Smooth muscle cell (in vitro differentiated cells): ENCODE results near the gene MAD2L2. TPM values are rescaled to one million over a fixed set of nuclear protein-coding genes. Genes with fewer than 3 reads are reported as not detected.

Experiments
- DNase-seq: peaks from one replicate; lab custom pipeline; 2025; ENCODE audit not compliant: unreplicated experiment; lab: John Stamatoyannopoulos, UW
- H2AFZ ChIP-seq: fragments of 200-600 bp; sonication (generic); 2 replicates; pipeline ENCODE4 v1.6.0; 2016; ENCODE audit warnings: antibody characterized with exemption, low read depth, mild to moderate bottlenecking
- H3F3A ChIP-seq: fragments of 200-600 bp; sonication (generic); 2 replicates; pipeline ENCODE4 v1.6.0; 2017; ENCODE audit warnings: antibody characterized with exemption, low read depth
- H3K27ac ChIP-seq: fragments of 200-600 bp; sonication (generic); 2 replicates; pipeline ENCODE4 v1.5.1; 2016; ENCODE audit warnings: low read depth, mild to moderate bottlenecking
- H3K27me3 ChIP-seq: fragments of 200-600 bp; sonication (generic); 2 replicates; pipeline ENCODE4 v1.6.1; 2016; ENCODE audit warnings: low read depth, mild to moderate bottlenecking
- H3K36me3 ChIP-seq: fragments of 200-600 bp; sonication (generic); 2 replicates; pipeline ENCODE4 v1.5.1; 2016; ENCODE audit warnings: low read depth
- H3K4me1 ChIP-seq: fragments of 200-600 bp; sonication (generic); 2 replicates; pipeline ENCODE4 v1.5.1; 2016; ENCODE audit warnings: low read depth
- H3K4me2 ChIP-seq: fragments of 200-600 bp; sonication (generic); 2 replicates; pipeline ENCODE4 v1.6.0; 2016; ENCODE audit warnings: mild to moderate bottlenecking
- H3K4me3 ChIP-seq: fragments of 200-600 bp; sonication (generic); 2 replicates; pipeline ENCODE4 v1.5.1; 2016; ENCODE audit warnings: mild to moderate bottlenecking
- H3K79me2 ChIP-seq: fragments of 200-600 bp; sonication (generic); 2 replicates; pipeline ENCODE4 v1.6.0; 2016; ENCODE audit warnings: low read depth, mild to moderate bottlenecking
- H3K9ac ChIP-seq: fragments of 200-600 bp; sonication (generic); 2 replicates; pipeline ENCODE4 v1.6.0; 2016; ENCODE audit warnings: low read depth
- H3K9me3 ChIP-seq: fragments of 200-600 bp; sonication (generic); replicated peaks from 2 replicates; pipeline ENCODE4 v1.5.1; 2016; ENCODE audit warnings: low read depth
- H4K20me1 ChIP-seq: fragments of 200-600 bp; sonication (generic); 2 replicates; pipeline ENCODE4 v1.6.0; 2016; ENCODE audit warnings: low read depth
- CTCF ChIP-seq: fragments of 200-600 bp; sonication (generic); IDR thresholded peaks from 2 replicates; pipeline ENCODE4 v1.5.1; 2017; ENCODE audit warnings: borderline replicate concordance, mild to moderate bottlenecking, antibody characterized with exemption; ENCODE audit not compliant: insufficient read depth, poor library complexity, severe bottlenecking
- WGBS: methylation state at CpG from one replicate; pipeline ENCODE4 v1.1.7; 2016; ENCODE audit warnings: low lambda C conversion rate; 5-methylcytosine and 5-hydroxymethylcytosine counted together
- polyA plus RNA-seq: library from polyadenylated mRNA; unstranded; fragments of >200 nt; fragmentation: Nextera tagmentation; extraction: Ambion mirVana; gene quantifications from 2 replicates; pipeline ENCODE4 v1.2.1, GENCODE V29; 2016
- total RNA-seq: library from RNA; depleted of rRNA; stranded (reverse); fragments of >200 nt; gene quantifications from 2 replicates; pipeline ENCODE4 v1.2.3, GENCODE V29; 2014

The MAD2L2 gene
- total and polyA plus RNA-seq, 2 experiments from 2014 or later = 46.0 to 87.4 TPM

GRCh38 chr1:11684070-11684469 lies 3.1 kb upstream of the MAD2L2 start:
- Histone ChIP-seq H3K27me3 (no peaks in the 10 kb centered on the region), H3K9me3 (no peaks in the 10 kb centered on the region), H3K9ac (no peak overlapping the region), H3K4me1 (peaks cover 14% of the 10 kb centered on the region), H4K20me1 (no peaks in the 10 kb centered on the region), H3K4me2 (no peak overlapping the region), H3K27ac (no peak overlapping the region), H3K36me3 (no peaks in the 10 kb centered on the region), H3K79me2 (no peaks in the 10 kb centered on the region), H2AFZ (no peak overlapping the region), H3F3A (no peaks in the 10 kb centered on the region), H3K4me3 (no peak overlapping the region)
- DNase-seq = no peak
- 72% methylated on average over 7 of the region's 7 CpGs for WGBS
- no peak for TF ChIP-seq CTCF

- Histone ChIP-seq H2AFZ (no peak overlapping the region), H3K4me1 (peaks cover 14% of the 10 kb centered on the region), H3K27me3 (no peaks in the 10 kb centered on the region), H3K79me2 (no peaks in the 10 kb centered on the region), H3K9me3 (no peaks in the 10 kb centered on the region), H3F3A (no peaks in the 10 kb centered on the region), H3K4me3 (no peak overlapping the region), H3K27ac (no peak overlapping the region), H3K9ac (no peak overlapping the region), H4K20me1 (no peaks in the 10 kb centered on the region), H3K4me2 (no peak overlapping the region), H3K36me3 (no peaks in the 10 kb centered on the region)
- WGBS = 9% methylated on average over 1 of the region's 1 CpG
- DNase-seq = no peak
- TF ChIP-seq CTCF = no peak
Observed at GRCh38 chr1:11682799-11683198, 1.9 kb upstream of the MAD2L2 start.

GRCh38 chr1:11682287-11682771 lies 1.4 kb upstream of the MAD2L2 start:
- WGBS = 15% methylated on average over 7 of the region's 7 CpGs
- Histone ChIP-seq H3K27ac (no peak overlapping the region), H4K20me1 (no peaks in the 10 kb centered on the region), H3K36me3 (no peaks in the 10 kb centered on the region), H3F3A (no peaks in the 10 kb centered on the region), H3K4me3 (no peak overlapping the region), H2AFZ (peak overlapping the region; percentile 94), H3K9ac (no peak overlapping the region), H3K27me3 (no peaks in the 10 kb centered on the region), H3K4me1 (peaks cover 14% of the 10 kb centered on the region), H3K79me2 (no peaks in the 10 kb centered on the region), H3K4me2 (peak overlapping the region; percentile 91), H3K9me3 (no peaks in the 10 kb centered on the region)
- DNase-seq = no peak
- TF ChIP-seq CTCF = no peak
